Neuron (in vitro differentiated cells): ENCODE measurements around the gene AQP12B.

Source experiments
- H2AFZ ChIP-seq: one replicate; pipeline ENCODE4 v1.6.1; 2013; ENCODE audit warnings: low read depth, mild to moderate bottlenecking, inconsistent platforms, low read length, moderate library complexity
- H3K27me3 ChIP-seq: one replicate; pipeline ENCODE4 v1.6.1; 2013; ENCODE audit warnings: low read length; ENCODE audit not compliant: insufficient read depth
- H3K36me3 ChIP-seq: one replicate; pipeline ENCODE4 v1.6.1; 2013; ENCODE audit warnings: low read length; ENCODE audit not compliant: insufficient read depth
- H3K4me1 ChIP-seq: one replicate; pipeline ENCODE4 v1.6.1; 2013; ENCODE audit warnings: low read length; ENCODE audit not compliant: insufficient read depth
- H3K4me3 ChIP-seq: 2 replicates; pipeline ENCODE4 v1.5.1; 2013; ENCODE audit warnings: mild to moderate bottlenecking, low read length, moderate library complexity
- H3K9me3 ChIP-seq: one replicate; pipeline ENCODE4 v1.6.1; 2013; ENCODE audit warnings: low read length

Gene AQP12B

DNA sequence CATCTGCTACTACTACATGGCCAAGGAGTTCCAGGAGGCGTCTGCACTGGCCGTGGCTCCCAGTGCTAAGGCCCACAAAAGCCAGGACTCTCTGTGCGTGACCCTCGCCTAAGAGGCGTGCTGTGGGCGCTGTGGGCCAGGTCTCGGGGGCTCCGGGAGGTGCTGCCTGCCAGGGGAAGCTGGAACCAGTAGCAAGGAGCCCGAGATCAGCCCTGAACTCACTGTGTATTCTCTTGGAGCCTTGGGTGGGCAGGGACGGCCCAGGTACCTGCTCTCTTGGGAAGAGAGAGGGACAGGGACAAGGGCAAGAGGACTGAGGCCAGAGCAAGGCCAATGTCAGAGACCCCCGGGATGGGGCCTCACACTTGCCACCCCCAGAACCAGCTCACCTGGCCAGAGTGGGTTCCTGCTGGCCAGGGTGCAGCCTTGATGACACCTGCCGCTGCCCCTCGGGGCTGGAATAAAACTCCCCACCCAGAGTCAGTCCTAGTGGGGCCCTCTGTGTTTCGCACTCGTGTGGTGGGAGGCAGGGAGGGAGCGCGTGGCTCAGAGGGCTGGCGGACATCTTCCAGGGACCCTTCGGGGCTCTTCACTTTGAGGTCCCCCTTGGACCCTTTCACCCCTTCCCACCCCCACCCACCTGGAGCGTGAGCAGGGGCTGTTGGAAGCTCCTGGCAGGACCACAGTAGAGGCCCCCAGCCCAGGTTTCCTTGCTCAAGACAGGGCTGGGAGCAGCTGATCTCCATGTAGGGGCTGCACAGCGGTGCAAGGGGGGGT, 51.7 kb downstream of the AQP12B start:
- Histone ChIP-seq H3K9me3 (peaks cover 6% of the 10 kb centered on the region), H3K36me3 (no peaks in the 10 kb centered on the region), H3K4me1 (no peaks in the 10 kb centered on the region), H3K4me3 (no peak overlapping the region), H3K27me3 (no peaks in the 10 kb centered on the region), H2AFZ (no peak overlapping the region)

GRCh38 chr2:240629968-240630770, 52.5 kb downstream of the AQP12B start:
- H3K4me3 ChIP-seq: no peak overlapping the region
- peaks cover 3% of the 10 kb centered on the region for H3K4me1 ChIP-seq

GRCh38 chr2:240629619-240629967, 53.1 kb downstream of the AQP12B start:
- peaks cover 6% of the 10 kb centered on the region for H3K9me3 ChIP-seq
- H3K27me3 ChIP-seq: no peaks in the 10 kb centered on the region
- no peaks in the 10 kb centered on the region for H3K36me3 ChIP-seq
- peaks cover 6% of the 10 kb centered on the region for H3K4me1 ChIP-seq
- H2AFZ ChIP-seq: no peak overlapping the region
- no peak overlapping the region for H3K4me3 ChIP-seq

More at GRCh38 chr2:240629968-240630770, 52.5 kb downstream of the AQP12B start:
- no peaks in the 10 kb centered on the region for H3K36me3 ChIP-seq
- peaks cover 6% of the 10 kb centered on the region for H3K9me3 ChIP-seq
- H3K27me3 ChIP-seq: no peaks in the 10 kb centered on the region
- no peak overlapping the region for H2AFZ ChIP-seq

- Histone ChIP-seq H3K9me3 (peaks cover 4% of the 10 kb centered on the region), H2AFZ (no peak overlapping the region), H3K36me3 (no peaks in the 10 kb centered on the region), H3K27me3 (no peaks in the 10 kb centered on the region), H3K4me3 (no peak overlapping the region), H3K4me1 (peaks cover 6% of the 10 kb centered on the region)
Observed at GRCh38 chr2:240628808-240629618, 53.7 kb downstream of the AQP12B start.

DNA sequence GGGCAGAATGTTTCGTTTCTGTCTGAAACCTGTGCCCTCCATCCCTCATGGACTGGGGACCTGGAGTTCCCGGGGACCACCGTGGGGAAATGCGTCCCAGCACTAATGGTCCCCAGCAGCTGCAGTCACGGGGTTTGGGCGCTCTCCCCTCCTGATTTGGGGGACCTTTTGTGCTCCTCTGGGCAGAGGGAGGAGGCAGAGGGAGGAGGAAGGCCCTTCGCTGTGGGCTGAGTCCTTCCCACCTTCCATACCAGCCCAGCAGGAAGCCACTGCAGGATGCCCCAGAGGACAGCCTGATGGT, 54.2 kb downstream of the AQP12B start:
- H3K36me3 ChIP-seq: no peaks in the 10 kb centered on the region
- no peak overlapping the region for H3K4me3 ChIP-seq
- H3K4me1 ChIP-seq: peaks cover 6% of the 10 kb centered on the region
- peaks cover 1% of the 10 kb centered on the region for H3K9me3 ChIP-seq
- H2AFZ ChIP-seq: no peak overlapping the region
- H3K27me3 ChIP-seq: no peaks in the 10 kb centered on the region

GRCh38 chr2:240627736-240628506, 54.8 kb downstream of the AQP12B start:
- H3K9me3 ChIP-seq: peaks cover 1% of the 10 kb centered on the region
- H2AFZ ChIP-seq: no peak overlapping the region
- H3K4me3 ChIP-seq: no peak overlapping the region
- H3K27me3 ChIP-seq: no peaks in the 10 kb centered on the region
- peaks cover 6% of the 10 kb centered on the region for H3K4me1 ChIP-seq
- no peaks in the 10 kb centered on the region for H3K36me3 ChIP-seq

GRCh38 chr2:240626531-240627300, 56.0 kb downstream of the AQP12B start:
- Histone ChIP-seq H3K4me3 (no peak overlapping the region), H3K36me3 (no peaks in the 10 kb centered on the region), H3K27me3 (no peaks in the 10 kb centered on the region), H3K4me1 (peaks cover 6% of the 10 kb centered on the region), H3K9me3 (peaks cover under 1% of the 10 kb centered on the region), H2AFZ (no peak overlapping the region)
